Stimulated activated memory B cell treated with anti-CD40 and anti-IgM and Interleukin-4, amounts not matched to agents 10 μg/mL and 1 μg/mL and 100 μg/mL, for 72 hours (primary cell): Measurements from ENCODE around the gene TENM3.

Experiments used
- ATAC-seq: fragments of 150-1000 bp; cut with Tn5 transposase; 2 replicates; pipeline ENCODE4 v1.10.0; 2021
- H3K27ac Mint-ChIP-seq: one replicate; pipeline ENCODE4 v1.8.0; 2022; ENCODE audit warnings: mild to moderate bottlenecking, mixed read lengths
- H3K27me3 Mint-ChIP-seq: one replicate; pipeline ENCODE4 v1.8.0; 2022; ENCODE audit warnings: mixed read lengths
- H3K36me3 Mint-ChIP-seq: one replicate; pipeline ENCODE4 v1.8.0; 2022; ENCODE audit warnings: mixed read lengths
- H3K4me1 Mint-ChIP-seq: one replicate; pipeline ENCODE4 v1.8.0; 2022; ENCODE audit warnings: mixed read lengths
- H3K4me3 Mint-ChIP-seq: one replicate; pipeline ENCODE4 v1.8.0; 2022; ENCODE audit warnings: mild to moderate bottlenecking, moderate library complexity, mixed read lengths
- H3K9me3 Mint-ChIP-seq: one replicate; pipeline ENCODE4 v1.8.0; 2022; ENCODE audit warnings: mixed read lengths

The TENM3 gene

GRCh38 chr4:182662551-182662950, 419.3 kb downstream of the TENM3 start:
- Mint-ChIP-seq H3K4me3 (no peak overlapping the region), H3K9me3 (peaks cover 7% of the 10 kb centered on the region), H3K27me3 (no peaks in the 10 kb centered on the region), H3K36me3 (no peaks in the 10 kb centered on the region), H3K27ac (no peak overlapping the region), H3K4me1 (no peaks in the 10 kb centered on the region)
- ATAC-seq = no peak

- H3K9me3 Mint-ChIP-seq = no peaks in the 10 kb centered on the region
- H3K27ac Mint-ChIP-seq = no peak overlapping the region
- no peak overlapping the region for H3K4me3 Mint-ChIP-seq
- H3K27me3 Mint-ChIP-seq = no peaks in the 10 kb centered on the region
- H3K4me1 Mint-ChIP-seq = no peaks in the 10 kb centered on the region
- no peak for ATAC-seq
- H3K36me3 Mint-ChIP-seq = no peaks in the 10 kb centered on the region
Observed at GRCh38 chr4:182671231-182671630, 428.0 kb downstream of the TENM3 start.

GRCh38 chr4:182671749-182672148, 428.5 kb downstream of the TENM3 start:
- H3K27me3 Mint-ChIP-seq = no peaks in the 10 kb centered on the region
- no peaks in the 10 kb centered on the region for H3K36me3 Mint-ChIP-seq
- H3K4me1 Mint-ChIP-seq = no peaks in the 10 kb centered on the region
- ATAC-seq = no peak
- no peak overlapping the region for H3K4me3 Mint-ChIP-seq
- H3K9me3 Mint-ChIP-seq = no peaks in the 10 kb centered on the region
- no peak overlapping the region for H3K27ac Mint-ChIP-seq

GRCh38 chr4:182678590-182678989, 435.4 kb downstream of the TENM3 start:
- no peak for ATAC-seq
- H3K27ac Mint-ChIP-seq = no peak overlapping the region
- no peaks in the 10 kb centered on the region for H3K9me3 Mint-ChIP-seq
- H3K27me3 Mint-ChIP-seq = no peaks in the 10 kb centered on the region
- no peaks in the 10 kb centered on the region for H3K4me1 Mint-ChIP-seq
- H3K4me3 Mint-ChIP-seq = no peak overlapping the region
- H3K36me3 Mint-ChIP-seq = no peaks in the 10 kb centered on the region

GRCh38 chr4:182679533-182679932, 436.3 kb downstream of the TENM3 start:
- H3K9me3 Mint-ChIP-seq = no peaks in the 10 kb centered on the region
- no peak for ATAC-seq
- H3K4me3 Mint-ChIP-seq = no peak overlapping the region
- H3K27ac Mint-ChIP-seq = no peak overlapping the region
- no peaks in the 10 kb centered on the region for H3K27me3 Mint-ChIP-seq
- no peaks in the 10 kb centered on the region for H3K4me1 Mint-ChIP-seq
- H3K36me3 Mint-ChIP-seq = no peaks in the 10 kb centered on the region

GRCh38 chr4:182680234-182680653, 437.0 kb downstream of the TENM3 start:
- H3K9me3 Mint-ChIP-seq = no peaks in the 10 kb centered on the region
- H3K27me3 Mint-ChIP-seq = no peaks in the 10 kb centered on the region
- no peaks in the 10 kb centered on the region for H3K36me3 Mint-ChIP-seq
- no peak overlapping the region for H3K4me3 Mint-ChIP-seq
- no peak for ATAC-seq
- no peaks in the 10 kb centered on the region for H3K4me1 Mint-ChIP-seq
- H3K27ac Mint-ChIP-seq = no peak overlapping the region

GRCh38 chr4:182683661-182684060, 440.5 kb downstream of the TENM3 start:
- H3K4me1 Mint-ChIP-seq = no peaks in the 10 kb centered on the region
- no peaks in the 10 kb centered on the region for H3K36me3 Mint-ChIP-seq
- H3K27ac Mint-ChIP-seq = no peak overlapping the region
- no peaks in the 10 kb centered on the region for H3K27me3 Mint-ChIP-seq
- no peaks in the 10 kb centered on the region for H3K9me3 Mint-ChIP-seq
- no peak for ATAC-seq
- no peak overlapping the region for H3K4me3 Mint-ChIP-seq

GRCh38 chr4:182684796-182685195, 441.6 kb downstream of the TENM3 start:
- Mint-ChIP-seq H3K27ac (no peak overlapping the region), H3K27me3 (no peaks in the 10 kb centered on the region), H3K4me1 (no peaks in the 10 kb centered on the region), H3K36me3 (no peaks in the 10 kb centered on the region), H3K9me3 (no peaks in the 10 kb centered on the region), H3K4me3 (no peak overlapping the region)
- no peak for ATAC-seq

- H3K9me3 Mint-ChIP-seq = no peaks in the 10 kb centered on the region
- ATAC-seq = no peak
- H3K4me1 Mint-ChIP-seq = no peaks in the 10 kb centered on the region
- H3K27ac Mint-ChIP-seq = no peak overlapping the region
- no peak overlapping the region for H3K4me3 Mint-ChIP-seq
- no peaks in the 10 kb centered on the region for H3K36me3 Mint-ChIP-seq
- peaks cover 8% of the 10 kb centered on the region for H3K27me3 Mint-ChIP-seq
Observed at GRCh38 chr4:182688081-182688480, 444.9 kb downstream of the TENM3 start.

- no peak for ATAC-seq
Observed at GRCh38 chr4:182694551-182694950, 451.3 kb downstream of the TENM3 start.

GRCh38 chr4:182695009-182695408, 451.8 kb downstream of the TENM3 start:
- Mint-ChIP-seq H3K9me3 (no peaks in the 10 kb centered on the region), H3K27me3 (peaks cover 8% of the 10 kb centered on the region), H3K4me3 (no peak overlapping the region), H3K36me3 (no peaks in the 10 kb centered on the region), H3K27ac (no peak overlapping the region), H3K4me1 (no peaks in the 10 kb centered on the region)
- ATAC-seq = no peak

More at GRCh38 chr4:182694551-182694950, 451.3 kb downstream of the TENM3 start:
- H3K4me3 Mint-ChIP-seq = no peak overlapping the region
- H3K27ac Mint-ChIP-seq = no peak overlapping the region
- H3K27me3 Mint-ChIP-seq = peaks cover 8% of the 10 kb centered on the region
- no peaks in the 10 kb centered on the region for H3K9me3 Mint-ChIP-seq
- no peaks in the 10 kb centered on the region for H3K4me1 Mint-ChIP-seq
- H3K36me3 Mint-ChIP-seq = no peaks in the 10 kb centered on the region

- no peak for ATAC-seq
- peaks cover 8% of the 10 kb centered on the region for H3K27me3 Mint-ChIP-seq
- no peaks in the 10 kb centered on the region for H3K9me3 Mint-ChIP-seq
- H3K4me1 Mint-ChIP-seq = no peaks in the 10 kb centered on the region
- H3K4me3 Mint-ChIP-seq = no peak overlapping the region
- no peak overlapping the region for H3K27ac Mint-ChIP-seq
- no peaks in the 10 kb centered on the region for H3K36me3 Mint-ChIP-seq
Observed at GRCh38 chr4:182695842-182696241, 452.6 kb downstream of the TENM3 start.

GRCh38 chr4:182697094-182697493, 453.9 kb downstream of the TENM3 start:
- Mint-ChIP-seq H3K27ac (no peak overlapping the region), H3K36me3 (no peaks in the 10 kb centered on the region), H3K27me3 (peaks cover 7% of the 10 kb centered on the region), H3K9me3 (no peaks in the 10 kb centered on the region), H3K4me1 (no peaks in the 10 kb centered on the region), H3K4me3 (no peak overlapping the region)
- no peak for ATAC-seq

GRCh38 chr4:182698212-182698611, 455.0 kb downstream of the TENM3 start:
- Mint-ChIP-seq H3K4me3 (no peak overlapping the region), H3K27ac (no peak overlapping the region), H3K9me3 (no peaks in the 10 kb centered on the region), H3K4me1 (no peaks in the 10 kb centered on the region), H3K36me3 (no peaks in the 10 kb centered on the region), H3K27me3 (no peaks in the 10 kb centered on the region)
- ATAC-seq = no peak

- H3K27ac Mint-ChIP-seq = no peak overlapping the region
- H3K9me3 Mint-ChIP-seq = no peaks in the 10 kb centered on the region
- H3K4me1 Mint-ChIP-seq = no peaks in the 10 kb centered on the region
- no peak overlapping the region for H3K4me3 Mint-ChIP-seq
- no peak for ATAC-seq
- no peaks in the 10 kb centered on the region for H3K36me3 Mint-ChIP-seq
- no peaks in the 10 kb centered on the region for H3K27me3 Mint-ChIP-seq
Observed at GRCh38 chr4:182699201-182699600, 456.0 kb downstream of the TENM3 start.

GRCh38 chr4:182699795-182700194, 456.6 kb downstream of the TENM3 start:
- no peak overlapping the region for H3K27ac Mint-ChIP-seq
- H3K4me1 Mint-ChIP-seq = no peaks in the 10 kb centered on the region
- H3K36me3 Mint-ChIP-seq = no peaks in the 10 kb centered on the region
- ATAC-seq = no peak
- H3K27me3 Mint-ChIP-seq = no peaks in the 10 kb centered on the region
- H3K4me3 Mint-ChIP-seq = no peak overlapping the region
- H3K9me3 Mint-ChIP-seq = no peaks in the 10 kb centered on the region
